Testis (tissue), 2 donors: Measurements from ENCODE around the gene MRPL36.

ENCODE experiments used
- POLR2A ChIP-seq: fragments of 450-650 bp; IDR thresholded peaks from one replicate; pipeline ENCODE4 v1.6.1; 2017; ENCODE audit warnings: antibody characterized with exemption, mild to moderate bottlenecking, moderate library complexity
- TF ChIP-seq, protein P1 (sequence below), 3 experiments: fragments of 450-650 bp in 2 of 3; fragments of 200-600 bp in 1 of 3; sonication (generic) in 1 of 3; IDR thresholded peaks; one replicate each; pipeline ENCODE4 v1.5.1; 2016 to 2019; ENCODE audit warnings: antibody characterized with exemption in 3 of 3, mild to moderate bottlenecking in 2 of 3, moderate library complexity in 1 of 3

DNA sequence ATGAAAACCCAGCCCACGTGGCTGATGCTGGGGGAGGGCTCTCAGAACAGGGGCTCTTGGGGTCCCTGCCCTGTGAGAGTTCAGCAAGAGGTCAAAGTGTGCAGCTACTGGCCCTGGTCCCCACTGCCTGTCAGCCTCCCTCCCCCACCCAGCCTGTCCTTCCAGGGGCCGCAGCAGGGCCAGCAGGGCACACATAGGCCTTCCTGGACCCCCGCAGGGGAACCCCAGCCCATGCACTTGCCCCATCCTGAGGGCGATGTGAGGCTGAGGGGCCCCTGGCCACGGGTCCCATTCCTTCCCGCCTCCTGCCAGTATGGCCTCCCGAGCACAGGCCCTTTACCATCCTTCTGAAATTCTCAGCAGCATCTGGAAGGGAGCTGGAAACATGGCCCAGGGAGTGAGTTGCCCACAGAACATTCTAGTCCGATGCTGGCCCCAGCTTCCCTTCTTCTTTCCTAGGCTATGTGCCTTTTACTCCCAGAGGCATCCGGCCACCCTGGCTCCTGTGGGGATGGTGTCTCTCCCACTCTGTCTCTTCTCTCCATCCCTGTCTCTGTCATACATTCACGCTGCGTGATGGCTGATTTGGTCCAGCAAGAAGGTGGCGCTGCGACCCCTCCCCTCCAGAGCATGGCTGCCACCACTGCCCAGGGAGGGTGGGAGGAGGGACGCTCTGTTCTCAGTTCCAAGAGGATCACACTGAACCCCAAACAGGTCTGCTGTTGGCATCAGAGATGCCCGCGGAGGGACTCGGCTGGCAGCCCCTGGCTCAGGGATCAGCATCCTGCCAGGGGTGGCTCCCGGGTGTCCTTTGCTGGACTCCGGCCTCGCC, 19.6 kb downstream of the MRPL36 start:
- TF ChIP-seq, protein P1, sequence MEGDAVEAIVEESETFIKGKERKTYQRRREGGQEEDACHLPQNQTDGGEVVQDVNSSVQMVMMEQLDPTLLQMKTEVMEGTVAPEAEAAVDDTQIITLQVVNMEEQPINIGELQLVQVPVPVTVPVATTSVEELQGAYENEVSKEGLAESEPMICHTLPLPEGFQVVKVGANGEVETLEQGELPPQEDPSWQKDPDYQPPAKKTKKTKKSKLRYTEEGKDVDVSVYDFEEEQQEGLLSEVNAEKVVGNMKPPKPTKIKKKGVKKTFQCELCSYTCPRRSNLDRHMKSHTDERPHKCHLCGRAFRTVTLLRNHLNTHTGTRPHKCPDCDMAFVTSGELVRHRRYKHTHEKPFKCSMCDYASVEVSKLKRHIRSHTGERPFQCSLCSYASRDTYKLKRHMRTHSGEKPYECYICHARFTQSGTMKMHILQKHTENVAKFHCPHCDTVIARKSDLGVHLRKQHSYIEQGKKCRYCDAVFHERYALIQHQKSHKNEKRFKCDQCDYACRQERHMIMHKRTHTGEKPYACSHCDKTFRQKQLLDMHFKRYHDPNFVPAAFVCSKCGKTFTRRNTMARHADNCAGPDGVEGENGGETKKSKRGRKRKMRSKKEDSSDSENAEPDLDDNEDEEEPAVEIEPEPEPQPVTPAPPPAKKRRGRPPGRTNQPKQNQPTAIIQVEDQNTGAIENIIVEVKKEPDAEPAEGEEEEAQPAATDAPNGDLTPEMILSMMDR (IDR thresholded peaks at IDR 0.05) = no peak
- no peak for TF ChIP-seq POLR2A
